SJSA1 (cell line): ENCODE results near the gene ADNP. TPM values are rescaled to one million over a fixed set of nuclear protein-coding genes. Genes with fewer than 3 reads are reported as not detected.

ENCODE experiments used
- DNase-seq, 2 experiments: peaks; one replicate each; pipeline ENCODE4 v3.0.0-alpha.2; 2015 to 2020; ENCODE audit warnings: low spot score in 2 of 2, low read depth in 1 of 2
- H3K27ac ChIP-seq: fragments of 250-450 bp; sonication (Bioruptor Pico); 2 replicates; pipeline ENCODE4 v1.5.1; 2020; ENCODE audit warnings: mild to moderate bottlenecking, moderate library complexity
- H3K27me3 ChIP-seq: fragments of 250-450 bp; sonication (Bioruptor Pico); replicated peaks from 2 replicates; pipeline ENCODE4 v1.5.1; 2020; ENCODE audit warnings: mild to moderate bottlenecking, moderate library complexity
- H3K36me3 ChIP-seq: fragments of 250-450 bp; sonication (Bioruptor Pico); 2 replicates; pipeline ENCODE4 v1.5.1; 2020; ENCODE audit warnings: mild to moderate bottlenecking
- H3K4me1 ChIP-seq: fragments of 250-450 bp; sonication (Bioruptor Pico); replicated peaks from 2 replicates; pipeline ENCODE4 v1.6.1; 2021; ENCODE audit warnings: mild to moderate bottlenecking
- H3K4me3 ChIP-seq: fragments of 250-450 bp; sonication (Bioruptor Pico); 2 replicates; pipeline ENCODE4 v1.5.1; 2020; ENCODE audit warnings: mild to moderate bottlenecking
- H3K9me3 ChIP-seq: fragments of 250-450 bp; sonication (Bioruptor Pico); replicated peaks from 2 replicates; pipeline ENCODE4 v1.5.1; 2020; ENCODE audit warnings: mild to moderate bottlenecking
- total RNA-seq: library from RNA; depleted of rRNA; stranded (reverse); fragments of >200 nt; shearing (Covaris generic); gene quantifications from 2 replicates; pipeline ENCODE4 v1.2.3, GENCODE V29; 2014

ADNP gene
- total RNA-seq, 1 experiment from 2014 or later = 20.4 TPM

- no peak for DNase-seq
- Histone ChIP-seq H3K4me1 (no peaks in the 10 kb centered on the region), H3K36me3 (peaks cover 66% of the 10 kb centered on the region), H3K27me3 (no peaks in the 10 kb centered on the region), H3K27ac (no peak overlapping the region), H3K9me3 (no peaks in the 10 kb centered on the region), H3K4me3 (no peak overlapping the region)
These were observed 27.1 kb downstream of the ADNP start for GRCh38 chr20:50904067-50904570.

GRCh38 chr20:50903353-50904051, 27.7 kb downstream of the ADNP start:
- DNase-seq = no peak
- Histone ChIP-seq H3K27ac (no peak overlapping the region), H3K4me3 (no peak overlapping the region), H3K9me3 (no peaks in the 10 kb centered on the region), H3K36me3 (peaks cover 72% of the 10 kb centered on the region), H3K27me3 (no peaks in the 10 kb centered on the region), H3K4me1 (no peaks in the 10 kb centered on the region)

- Histone ChIP-seq H3K27me3 (no peaks in the 10 kb centered on the region), H3K36me3 (peaks cover 85% of the 10 kb centered on the region), H3K4me1 (no peaks in the 10 kb centered on the region), H3K4me3 (no peak overlapping the region), H3K9me3 (no peaks in the 10 kb centered on the region), H3K27ac (no peak overlapping the region)
- DNase-seq = no peak
These were observed 29.9 kb downstream of the ADNP start for GRCh38 chr20:50901301-50901700.

- Histone ChIP-seq H3K4me3 (no peak overlapping the region), H3K9me3 (no peaks in the 10 kb centered on the region), H3K36me3 (peaks cover 85% of the 10 kb centered on the region), H3K4me1 (no peaks in the 10 kb centered on the region), H3K27ac (no peak overlapping the region), H3K27me3 (no peaks in the 10 kb centered on the region)
- DNase-seq = no peak
These were observed 31.0 kb downstream of the ADNP start for GRCh38 chr20:50900261-50900660.

GRCh38 chr20:50898475-50898874, 32.8 kb downstream of the ADNP start:
- no peaks in the 10 kb centered on the region for H3K9me3 ChIP-seq
- no peak overlapping the region for H3K27ac ChIP-seq
- peaks cover 95% of the 10 kb centered on the region for H3K36me3 ChIP-seq
- H3K27me3 ChIP-seq = no peaks in the 10 kb centered on the region
- no peaks in the 10 kb centered on the region for H3K4me1 ChIP-seq
- no peak overlapping the region for H3K4me3 ChIP-seq
- no peak for DNase-seq

GRCh38 chr20:50895111-50895830, 36.0 kb downstream of the ADNP start:
- Histone ChIP-seq H3K9me3 (no peaks in the 10 kb centered on the region), H3K27me3 (no peaks in the 10 kb centered on the region), H3K4me3 (no peak overlapping the region), H3K27ac (no peak overlapping the region), H3K4me1 (no peaks in the 10 kb centered on the region), H3K36me3 (peaks cover 97% of the 10 kb centered on the region)
- no peak for DNase-seq

- Histone ChIP-seq H3K36me3 (peaks cover 98% of the 10 kb centered on the region), H3K27me3 (no peaks in the 10 kb centered on the region), H3K9me3 (no peaks in the 10 kb centered on the region), H3K27ac (no peak overlapping the region), H3K4me3 (no peak overlapping the region), H3K4me1 (no peaks in the 10 kb centered on the region)
- DNase-seq = no peak
These were observed 37.6 kb downstream of the ADNP start for GRCh38 chr20:50893620-50894019.

GRCh38 chr20:50892394-50892793, 38.8 kb downstream of the ADNP start:
- no peaks in the 10 kb centered on the region for H3K4me1 ChIP-seq
- H3K27ac ChIP-seq = no peak overlapping the region
- no peak overlapping the region for H3K4me3 ChIP-seq
- peaks cover 95% of the 10 kb centered on the region for H3K36me3 ChIP-seq
- H3K27me3 ChIP-seq = no peaks in the 10 kb centered on the region
- H3K9me3 ChIP-seq = no peaks in the 10 kb centered on the region
- DNase-seq = no peak

GRCh38 chr20:50891138-50891537, 40.1 kb downstream of the ADNP start:
- Histone ChIP-seq H3K4me3 (no peak overlapping the region), H3K4me1 (no peaks in the 10 kb centered on the region), H3K36me3 (peaks cover 87% of the 10 kb centered on the region), H3K27me3 (no peaks in the 10 kb centered on the region), H3K27ac (no peak overlapping the region), H3K9me3 (no peaks in the 10 kb centered on the region)
- DNase-seq = no peak

GRCh38 chr20:50887576-50887975, 43.7 kb downstream of the ADNP start:
- peaks cover 51% of the 10 kb centered on the region for H3K36me3 ChIP-seq
- H3K27ac ChIP-seq = no peak overlapping the region
- no peaks in the 10 kb centered on the region for H3K9me3 ChIP-seq
- no peak for DNase-seq
- H3K4me3 ChIP-seq = no peak overlapping the region
- H3K27me3 ChIP-seq = 0 out of 2 replicates have a peak, but pooled peaks cover 1% of the 10 kb centered on the region
- H3K4me1 ChIP-seq = no peaks in the 10 kb centered on the region

- no peak overlapping the region for H3K4me3 ChIP-seq
- 0 out of 2 replicates have a peak, but pooled peaks cover 2% of the 10 kb centered on the region for H3K27me3 ChIP-seq
- no peak overlapping the region for H3K27ac ChIP-seq
- DNase-seq = no peak
- H3K9me3 ChIP-seq = no peaks in the 10 kb centered on the region
- H3K4me1 ChIP-seq = no peaks in the 10 kb centered on the region
- H3K36me3 ChIP-seq = peaks cover 38% of the 10 kb centered on the region
These were observed 45.0 kb downstream of the ADNP start for GRCh38 chr20:50886184-50886790.

- Histone ChIP-seq H3K27me3 (0 out of 2 replicates have a peak, but pooled peaks cover 2% of the 10 kb centered on the region), H3K9me3 (no peaks in the 10 kb centered on the region), H3K36me3 (peaks cover 33% of the 10 kb centered on the region), H3K27ac (no peak overlapping the region), H3K4me1 (no peaks in the 10 kb centered on the region), H3K4me3 (no peak overlapping the region)
- DNase-seq = no peak
These were observed 45.5 kb downstream of the ADNP start for GRCh38 chr20:50885781-50886180.

- Histone ChIP-seq H3K27me3 (0 out of 2 replicates have a peak, but pooled peaks cover 2% of the 10 kb centered on the region), H3K27ac (no peak overlapping the region), H3K4me1 (no peaks in the 10 kb centered on the region), H3K4me3 (no peak overlapping the region), H3K36me3 (peaks cover 26% of the 10 kb centered on the region), H3K9me3 (no peaks in the 10 kb centered on the region)
- no peak for DNase-seq
These were observed 46.2 kb downstream of the ADNP start for GRCh38 chr20:50885068-50885467.

GRCh38 chr20:50883856-50884255, 47.4 kb downstream of the ADNP start:
- Histone ChIP-seq H3K36me3 (peaks cover 14% of the 10 kb centered on the region), H3K9me3 (no peaks in the 10 kb centered on the region), H3K27ac (no peak overlapping the region), H3K4me3 (no peak overlapping the region), H3K4me1 (no peaks in the 10 kb centered on the region), H3K27me3 (0 out of 2 replicates have a peak, but pooled peaks cover 2% of the 10 kb centered on the region)
- DNase-seq = no peak
